MCF 10A (cell line): ENCODE results near the gene PHOSPHO2. TPM values are rescaled to one million over a fixed set of nuclear protein-coding genes. Genes with fewer than 3 reads are reported as not detected.

Experiments used
- BruUV-seq: library from RNA; stranded (reverse); fragments of 400-500 nt; replicated peaks from 2 replicates; lab custom pipeline; 2021; lab: Mats Ljungman, UMichigan
- CTCF ChIA-PET: fragments of 300-600 bp; sonication (Branson Sonifier 250); formaldehyde crosslinking; extraction: SDS; loops from one replicate; lab custom pipeline; 2021; ENCODE audit warnings: antibody characterized with exemption, inconsistent platforms; lab: Yijun Ruan, JAX
- POLR2A ChIA-PET: fragments of 300-600, 350-650 bp; sonication (Branson Sonifier 250); formaldehyde crosslinking; extraction: SDS; loops from one replicate; lab custom pipeline; 2020; ENCODE audit warnings: antibody characterized with exemption, inconsistent platforms; lab: Yijun Ruan, JAX
- DNase-seq: peaks from one replicate; pipeline ENCODE4 v3.0.0-alpha.2; 2018; ENCODE audit not compliant: unreplicated experiment
- H3K27ac Mint-ChIP-seq: one replicate; pipeline ENCODE4 v1.8.0; 2022; ENCODE audit warnings: mild to moderate bottlenecking, low read depth, mixed read lengths; ENCODE audit not compliant: unreplicated experiment
- H3K27me3 Mint-ChIP-seq: one replicate; pipeline ENCODE4 v1.8.0; 2022; ENCODE audit warnings: mixed read lengths; ENCODE audit not compliant: insufficient read depth, unreplicated experiment
- H3K36me3 Mint-ChIP-seq: one replicate; pipeline ENCODE4 v1.8.0; 2022; ENCODE audit warnings: mild to moderate bottlenecking, moderate library complexity, mixed read lengths; ENCODE audit not compliant: insufficient read depth, unreplicated experiment
- H3K4me1 Mint-ChIP-seq: one replicate; pipeline ENCODE4 v1.8.0; 2022; ENCODE audit warnings: mixed read lengths; ENCODE audit not compliant: insufficient read depth, unreplicated experiment
- H3K4me3 Mint-ChIP-seq: one replicate; pipeline ENCODE4 v1.8.0; 2022; ENCODE audit warnings: mild to moderate bottlenecking, moderate library complexity, mixed read lengths; ENCODE audit not compliant: unreplicated experiment
- H3K9me3 Mint-ChIP-seq: one replicate; pipeline ENCODE4 v1.8.0; 2022; ENCODE audit warnings: mixed read lengths; ENCODE audit not compliant: unreplicated experiment
- intact Hi-C: fragments of 100-400 bp; cut with micrococcal nuclease; formaldehyde crosslinking; loops from 2 replicates; pipeline ENCODE4 v1.14.1; 2022
- total RNA-seq: library from RNA; stranded (reverse); gene quantifications from 2 replicates; pipeline ENCODE4 v1.2.3, GENCODE V29; 2022
- TF ChIP-seq, protein P1 (sequence below): fragments of 200-600 bp; IDR thresholded peaks from one replicate; pipeline ENCODE4 v1.8.0; 2022; ENCODE audit warnings: antibody characterized with exemption, mild to moderate bottlenecking; ENCODE audit not compliant: unreplicated experiment

Gene PHOSPHO2
- total RNA-seq, 1 experiment from 2014 or later = 5.4 TPM

DNA sequence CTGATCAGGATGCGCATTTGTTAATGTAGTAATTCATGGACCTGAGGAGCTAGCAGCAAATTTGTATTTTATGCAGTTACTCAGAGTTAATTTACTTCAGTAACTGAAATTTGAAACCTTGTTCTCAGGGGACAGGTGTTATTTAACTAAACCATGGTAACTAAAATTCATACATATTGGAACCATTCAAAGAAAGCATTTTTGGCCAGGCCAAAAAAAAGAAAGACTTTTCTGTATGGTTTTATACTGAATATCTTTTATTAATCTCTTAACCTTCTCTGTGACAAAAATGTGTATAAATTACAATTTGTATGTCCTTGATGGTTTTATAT, 35.0 kb downstream of the PHOSPHO2 start:
- no peaks in the 10 kb centered on the region for H3K4me1 Mint-ChIP-seq
- ChIA-PET POLR2A (no interaction called here), CTCF (no interaction called here)
- H3K27me3 Mint-ChIP-seq = no peaks in the 10 kb centered on the region
- no TSS peak for BruUV-seq
- intact Hi-C loops = no loop called here
- DNase-seq = no peak
- H3K36me3 Mint-ChIP-seq = no peaks in the 10 kb centered on the region
- no peak overlapping the region for H3K27ac Mint-ChIP-seq
- TF ChIP-seq, protein P1, sequence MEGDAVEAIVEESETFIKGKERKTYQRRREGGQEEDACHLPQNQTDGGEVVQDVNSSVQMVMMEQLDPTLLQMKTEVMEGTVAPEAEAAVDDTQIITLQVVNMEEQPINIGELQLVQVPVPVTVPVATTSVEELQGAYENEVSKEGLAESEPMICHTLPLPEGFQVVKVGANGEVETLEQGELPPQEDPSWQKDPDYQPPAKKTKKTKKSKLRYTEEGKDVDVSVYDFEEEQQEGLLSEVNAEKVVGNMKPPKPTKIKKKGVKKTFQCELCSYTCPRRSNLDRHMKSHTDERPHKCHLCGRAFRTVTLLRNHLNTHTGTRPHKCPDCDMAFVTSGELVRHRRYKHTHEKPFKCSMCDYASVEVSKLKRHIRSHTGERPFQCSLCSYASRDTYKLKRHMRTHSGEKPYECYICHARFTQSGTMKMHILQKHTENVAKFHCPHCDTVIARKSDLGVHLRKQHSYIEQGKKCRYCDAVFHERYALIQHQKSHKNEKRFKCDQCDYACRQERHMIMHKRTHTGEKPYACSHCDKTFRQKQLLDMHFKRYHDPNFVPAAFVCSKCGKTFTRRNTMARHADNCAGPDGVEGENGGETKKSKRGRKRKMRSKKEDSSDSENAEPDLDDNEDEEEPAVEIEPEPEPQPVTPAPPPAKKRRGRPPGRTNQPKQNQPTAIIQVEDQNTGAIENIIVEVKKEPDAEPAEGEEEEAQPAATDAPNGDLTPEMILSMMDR = no peak
- no peak overlapping the region for H3K4me3 Mint-ChIP-seq
- no peaks in the 10 kb centered on the region for H3K9me3 Mint-ChIP-seq

DNA sequence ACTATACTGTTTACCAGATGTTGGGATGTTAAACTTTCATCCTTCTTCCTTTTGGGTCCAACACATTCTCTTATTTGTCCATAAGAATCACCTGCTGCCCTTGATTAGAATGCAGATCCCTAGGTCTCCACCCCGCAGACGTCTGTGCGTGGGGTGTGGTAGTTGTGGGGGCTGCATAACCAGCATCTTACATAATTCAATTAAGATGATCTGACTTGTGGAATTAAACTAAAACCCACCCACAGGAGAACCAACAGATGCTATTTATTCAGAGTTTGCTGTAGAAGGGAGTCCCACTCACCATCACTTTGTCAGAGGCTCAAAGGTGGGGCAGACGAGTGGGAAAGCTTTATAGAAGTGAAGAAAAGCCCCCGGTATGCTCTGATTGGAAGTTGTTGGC, 37.8 kb downstream of the PHOSPHO2 start:
- BruUV-seq = no TSS peak
- no peaks in the 10 kb centered on the region for H3K9me3 Mint-ChIP-seq
- intact Hi-C loops = no loop called here
- H3K27me3 Mint-ChIP-seq = no peaks in the 10 kb centered on the region
- POLR2A ChIA-PET = interaction anchor here (0.6 kb wide), 1 partner anchor 358 kb away, joined by 3 read pairs; no protein-coding TSS in a partner anchor
- H3K27ac Mint-ChIP-seq = no peak overlapping the region
- no peak overlapping the region for H3K4me3 Mint-ChIP-seq
- H3K36me3 Mint-ChIP-seq = no peaks in the 10 kb centered on the region
- no peak for DNase-seq
- CTCF ChIA-PET = interaction anchor here (0.6 kb wide), 1 partner anchor 973 kb away, joined by 3 read pairs; no protein-coding TSS in a partner anchor
- TF ChIP-seq, protein P1 = no peak
- H3K4me1 Mint-ChIP-seq = no peaks in the 10 kb centered on the region

DNA sequence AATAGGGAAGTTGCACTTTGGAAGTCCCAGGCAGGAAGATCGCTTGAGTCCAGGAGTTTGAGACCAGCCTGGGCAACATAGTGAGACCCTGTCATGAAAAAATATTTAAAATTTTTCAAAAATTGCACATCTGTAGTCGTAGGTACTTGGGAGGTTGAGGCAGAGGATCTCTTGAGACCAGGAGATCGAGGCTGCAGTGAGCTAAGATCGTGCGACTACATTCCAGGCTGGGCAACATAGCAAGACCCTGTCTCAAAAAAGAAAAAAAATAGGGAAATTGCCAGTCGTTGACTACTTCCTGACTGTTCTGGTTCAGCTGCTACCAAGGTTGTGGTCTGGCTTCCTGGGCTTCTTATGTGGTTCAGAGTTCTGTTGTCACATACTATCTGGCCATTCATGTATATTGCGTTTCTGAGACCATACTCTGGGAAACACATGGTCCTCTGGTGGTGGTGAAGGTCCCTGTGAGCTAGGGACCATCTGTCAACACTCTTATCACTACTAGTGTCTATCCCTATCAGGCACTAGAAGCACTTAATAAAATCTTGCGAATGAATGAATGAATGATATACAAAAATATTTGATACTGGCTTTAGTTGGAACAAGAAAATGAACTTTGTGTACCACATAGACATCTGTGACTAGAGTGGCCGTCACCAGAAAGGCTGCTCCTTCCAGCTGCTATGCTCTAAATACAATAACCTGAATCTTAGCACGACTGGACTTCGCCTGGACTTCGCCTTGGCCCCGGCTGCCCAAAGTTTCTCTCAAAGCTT, 38.5 kb downstream of the PHOSPHO2 start:
- no peaks in the 10 kb centered on the region for H3K4me1 Mint-ChIP-seq
- no peak for DNase-seq
- BruUV-seq = no TSS peak
- TF ChIP-seq, protein P1 = no peak
- H3K27me3 Mint-ChIP-seq = no peaks in the 10 kb centered on the region
- CTCF ChIA-PET = no interaction called here
- POLR2A ChIA-PET = interaction anchor here (0.6 to 1.1 kb wide), 2 partner anchors 95 to 148 kb away, joined by 3 read pairs; no protein-coding TSS in a partner anchor
- H3K9me3 Mint-ChIP-seq = no peaks in the 10 kb centered on the region
- H3K36me3 Mint-ChIP-seq = no peaks in the 10 kb centered on the region
- peak overlapping the region; percentile 76 for H3K4me3 Mint-ChIP-seq
- intact Hi-C loops = no loop called here
- no peak overlapping the region for H3K27ac Mint-ChIP-seq

DNA sequence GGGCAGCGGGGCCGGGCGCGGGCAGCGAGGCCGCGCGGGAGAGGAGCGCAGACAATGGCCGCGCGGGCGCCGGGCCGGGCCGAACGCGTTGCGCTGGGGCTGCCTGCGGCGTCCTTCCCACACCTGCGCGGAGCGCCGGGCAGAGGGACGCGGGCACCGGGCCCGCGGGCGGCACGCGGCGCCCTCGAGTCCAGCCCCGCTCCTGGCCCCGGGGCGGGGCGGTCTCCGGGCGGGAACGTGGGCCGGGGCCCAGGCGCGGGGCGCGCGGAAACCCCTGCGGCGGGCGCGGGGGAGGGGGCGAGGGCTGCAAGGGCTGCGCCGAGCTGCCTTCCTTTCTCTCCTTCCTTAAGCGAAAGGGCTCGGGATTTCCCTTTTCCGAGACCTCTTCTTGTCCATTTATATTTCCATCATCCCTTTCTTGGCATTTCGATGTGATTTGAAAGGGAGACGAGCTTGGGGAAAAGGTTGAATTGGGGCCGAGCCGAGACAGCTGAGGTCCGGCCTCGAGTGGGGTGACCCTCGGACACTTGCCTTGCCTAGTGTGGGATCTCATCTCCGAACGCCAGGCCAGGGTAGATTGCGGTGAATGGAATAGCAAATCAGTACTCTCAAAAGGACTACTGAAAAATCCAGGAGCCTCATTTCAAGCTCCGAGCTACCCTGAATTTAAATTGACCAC, 40.0 kb downstream of the PHOSPHO2 start:
- BruUV-seq = no TSS peak
- POLR2A ChIA-PET = interaction anchor here (0.7 to 2.0 kb wide), 6 partner anchors 9 to 254 kb away, joined by 3 to 7 read pairs (median 4); partner anchors contain the start of gene SSB
- H3K36me3 Mint-ChIP-seq = peaks cover 1% of the 10 kb centered on the region
- DNase-seq = peak; percentile 27
- intact Hi-C loops = no loop called here
- no peaks in the 10 kb centered on the region for H3K4me1 Mint-ChIP-seq
- H3K9me3 Mint-ChIP-seq = no peaks in the 10 kb centered on the region
- peak overlapping the region; percentile 76 for H3K4me3 Mint-ChIP-seq
- TF ChIP-seq, protein P1 = no peak
- no peak overlapping the region for H3K27ac Mint-ChIP-seq
- H3K27me3 Mint-ChIP-seq = no peaks in the 10 kb centered on the region
- CTCF ChIA-PET = interaction anchor here (1.2 kb wide), 1 partner anchor 10 kb away, joined by 5 read pairs; no protein-coding TSS in a partner anchor
